Sigmoid colon (tissue), 4 donors: Measurements from ENCODE around the gene MIEF2.

Experiments used
- CTCF ChIP-seq, 4 experiments: fragments of 450-650 bp in 3 of 4; fragments of 200-600 bp in 1 of 4; IDR thresholded peaks; one replicate each; pipeline ENCODE4 v1.5.1; 2016 to 2019; ENCODE audit warnings: antibody characterized with exemption in 4 of 4, mild to moderate bottlenecking in 3 of 4, moderate library complexity in 2 of 4
- EP300 ChIP-seq, 4 donors: sonication (generic); formaldehyde crosslinking; IDR thresholded peaks; one replicate each; pipeline ENCODE4 v1.6.1; 2017; ENCODE audit warnings: antibody characterized with exemption in 4 of 4
- POLR2A ChIP-seq, 2 donors: fragments of 450-650 bp; IDR thresholded peaks; one replicate each; pipeline ENCODE4 v1.6.1; 2016; ENCODE audit warnings: antibody characterized with exemption in 2 of 2, mild to moderate bottlenecking in 2 of 2, moderate library complexity in 2 of 2
- POLR2AphosphoS5 ChIP-seq, 4 donors: sonication (generic); formaldehyde crosslinking; IDR thresholded peaks; one replicate each; pipeline ENCODE4 v1.6.1; 2017; ENCODE audit warnings: antibody characterized with exemption in 4 of 4

GRCh38 chr17:18246880-18247612, 13.4 kb upstream of the MIEF2 start:
- TF ChIP-seq CTCF (IDR thresholded peaks at IDR 0.05) (no peak), POLR2A (IDR thresholded peaks at IDR 0.05) (no peak), POLR2AphosphoS5 (IDR thresholded peaks at IDR 0.05) (no peak), EP300 (IDR thresholded peaks at IDR 0.05) (no peak)
